Glomerular endothelial cell (primary cell): ENCODE results near the gene CREBBP. TPM values are rescaled to one million over a fixed set of nuclear protein-coding genes. Genes with fewer than 3 reads are reported as not detected.

Experiments
- DNase-seq: peaks from one replicate; pipeline ENCODE4 v3.0.0-alpha.2; 2011; ENCODE audit warnings: low read depth, low spot score; ENCODE audit errors: extremely low read depth
- total RNA-seq: library from RNA; depleted of rRNA; stranded (reverse); fragments of >200 nt; gene quantifications from 2 replicates; pipeline ENCODE4 v1.2.3, GENCODE V29; 2015

CREBBP gene
- total RNA-seq, 1 donor from 2014 or later, result 59.6 TPM

- DNase-seq, result no peak
These were observed 24.0 kb downstream of the CREBBP start for GRCh38 chr16:3856367-3857141.

GRCh38 chr16:3854750-3855541 is 25.6 kb downstream of the CREBBP start:
- DNase-seq, result no peak

- DNase-seq, result no peak
These were observed 30.0 kb downstream of the CREBBP start for GRCh38 chr16:3850544-3850899.

- DNase-seq, result no peak
These were observed 30.6 kb downstream of the CREBBP start for GRCh38 chr16:3849751-3850543.

- no peak for DNase-seq
These were observed 33.9 kb downstream of the CREBBP start for GRCh38 chr16:3846595-3847091.

GRCh38 chr16:3846087-3846486 is 34.4 kb downstream of the CREBBP start:
- DNase-seq, result no peak

- no peak for DNase-seq
These were observed 37.5 kb downstream of the CREBBP start for GRCh38 chr16:3842994-3843393.

GRCh38 chr16:3841729-3842508 is 38.6 kb downstream of the CREBBP start:
- DNase-seq, result no peak

GRCh38 chr16:3839402-3840184 is 40.9 kb downstream of the CREBBP start:
- no peak for DNase-seq

- no peak for DNase-seq
These were observed 41.7 kb downstream of the CREBBP start for GRCh38 chr16:3838600-3839401.

- no peak for DNase-seq
These were observed 42.5 kb downstream of the CREBBP start for GRCh38 chr16:3837851-3838586.

- DNase-seq, result no peak
These were observed 43.9 kb downstream of the CREBBP start for GRCh38 chr16:3836641-3837040.

- DNase-seq, result no peak
These were observed 45.4 kb downstream of the CREBBP start for GRCh38 chr16:3835089-3835602.

- no peak for DNase-seq
These were observed 47.8 kb downstream of the CREBBP start for GRCh38 chr16:3832668-3833067.

GRCh38 chr16:3830625-3831254 is 49.8 kb downstream of the CREBBP start:
- no peak for DNase-seq

GRCh38 chr16:3829631-3830536 is 50.6 kb downstream of the CREBBP start:
- no peak for DNase-seq
